SIG-M5 (cell line): ENCODE measurements around the gene CLCN1.
A peak's percentile ranks its signal among the peaks of the same experiment; 100 is the strongest.

ENCODE experiments used
- DNase-seq: peaks from one replicate; lab custom pipeline; 2025; lab: John Stamatoyannopoulos, UW

The CLCN1 gene

DNA sequence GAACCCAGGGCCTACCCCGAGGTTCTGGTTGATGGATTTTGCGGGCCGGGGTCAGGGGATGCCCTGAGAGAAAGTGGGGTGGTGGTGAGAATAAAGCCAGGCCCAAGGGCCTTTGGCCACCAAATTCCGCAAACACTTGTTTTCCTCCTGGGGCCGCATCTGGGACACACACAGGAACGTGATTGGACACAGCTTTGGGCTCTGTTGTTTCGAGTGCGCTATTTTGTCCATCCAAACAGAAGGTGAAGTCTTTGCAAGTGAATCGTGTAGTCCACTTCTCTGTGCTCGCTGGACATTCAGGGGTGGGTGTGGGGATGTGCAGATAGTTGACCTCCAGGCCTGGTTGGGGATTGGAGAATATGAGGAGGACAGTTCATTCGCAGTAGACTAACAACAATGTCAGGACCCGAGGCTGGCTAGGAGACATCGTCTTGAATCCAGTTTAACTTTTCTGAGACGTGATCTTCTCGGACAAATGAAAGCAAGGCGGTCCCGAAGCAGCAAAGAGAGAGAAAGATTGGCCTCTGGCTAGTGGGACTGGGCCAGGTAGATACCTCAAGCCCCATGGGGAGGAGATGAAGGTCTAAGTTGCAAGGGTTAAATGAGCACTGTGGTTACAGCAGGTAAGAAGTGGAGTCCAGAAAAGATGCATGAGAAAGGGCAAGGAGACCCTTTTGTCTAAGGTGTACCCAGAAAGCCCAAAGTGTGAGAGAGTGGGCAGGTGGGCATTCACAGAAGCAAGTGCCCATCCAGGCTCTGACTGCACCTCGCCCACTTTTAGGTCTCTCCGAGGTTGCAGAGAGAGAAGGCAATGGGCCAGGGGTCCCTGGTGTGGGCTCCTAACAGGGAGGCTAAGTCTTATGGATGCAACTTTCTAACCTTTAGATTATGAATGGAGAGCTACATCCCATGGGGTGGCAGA, 47.4 kb downstream of the CLCN1 start:
- DNase-seq = no peak

DNA sequence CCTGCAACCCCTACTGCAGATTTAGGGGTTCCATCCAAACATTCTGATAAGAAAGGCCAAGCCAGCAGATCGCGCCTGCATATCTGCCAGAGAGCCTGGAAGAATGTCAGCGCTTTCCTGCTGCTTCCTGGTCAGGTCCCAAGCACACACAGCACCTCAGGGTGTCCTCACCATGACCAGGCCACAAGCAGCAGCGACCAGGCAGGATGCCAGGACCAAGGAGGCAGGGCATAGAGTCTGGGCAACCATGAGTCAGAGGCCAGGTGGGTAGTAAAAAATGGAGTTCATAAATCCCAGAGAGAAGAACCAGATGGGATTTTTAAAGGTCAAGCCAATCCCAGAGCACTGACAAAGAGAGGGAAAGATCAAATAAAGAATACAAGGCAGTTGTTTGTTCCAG, 52.1 kb downstream of the CLCN1 start:
- no peak for DNase-seq

DNA sequence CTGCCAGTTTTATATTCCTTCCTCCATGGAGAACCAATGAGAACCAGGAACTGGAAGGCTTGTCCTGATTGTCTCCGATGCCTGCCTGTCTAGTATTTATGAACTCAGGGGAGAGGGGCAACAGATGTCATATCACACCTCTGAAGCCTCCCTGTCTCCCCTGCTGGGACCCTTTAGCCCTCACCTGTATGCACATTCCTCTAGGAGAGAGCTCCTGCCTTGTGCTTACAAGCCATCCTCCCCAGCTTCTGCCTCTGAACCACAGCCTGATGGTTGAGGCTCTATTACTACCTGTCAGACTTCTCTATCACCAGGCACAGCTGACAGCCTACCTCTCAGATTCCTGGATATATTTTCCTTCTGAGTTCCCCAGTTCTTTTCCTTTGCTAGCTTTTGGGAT, 52.5 kb downstream of the CLCN1 start:
- DNase-seq = no peak

DNA sequence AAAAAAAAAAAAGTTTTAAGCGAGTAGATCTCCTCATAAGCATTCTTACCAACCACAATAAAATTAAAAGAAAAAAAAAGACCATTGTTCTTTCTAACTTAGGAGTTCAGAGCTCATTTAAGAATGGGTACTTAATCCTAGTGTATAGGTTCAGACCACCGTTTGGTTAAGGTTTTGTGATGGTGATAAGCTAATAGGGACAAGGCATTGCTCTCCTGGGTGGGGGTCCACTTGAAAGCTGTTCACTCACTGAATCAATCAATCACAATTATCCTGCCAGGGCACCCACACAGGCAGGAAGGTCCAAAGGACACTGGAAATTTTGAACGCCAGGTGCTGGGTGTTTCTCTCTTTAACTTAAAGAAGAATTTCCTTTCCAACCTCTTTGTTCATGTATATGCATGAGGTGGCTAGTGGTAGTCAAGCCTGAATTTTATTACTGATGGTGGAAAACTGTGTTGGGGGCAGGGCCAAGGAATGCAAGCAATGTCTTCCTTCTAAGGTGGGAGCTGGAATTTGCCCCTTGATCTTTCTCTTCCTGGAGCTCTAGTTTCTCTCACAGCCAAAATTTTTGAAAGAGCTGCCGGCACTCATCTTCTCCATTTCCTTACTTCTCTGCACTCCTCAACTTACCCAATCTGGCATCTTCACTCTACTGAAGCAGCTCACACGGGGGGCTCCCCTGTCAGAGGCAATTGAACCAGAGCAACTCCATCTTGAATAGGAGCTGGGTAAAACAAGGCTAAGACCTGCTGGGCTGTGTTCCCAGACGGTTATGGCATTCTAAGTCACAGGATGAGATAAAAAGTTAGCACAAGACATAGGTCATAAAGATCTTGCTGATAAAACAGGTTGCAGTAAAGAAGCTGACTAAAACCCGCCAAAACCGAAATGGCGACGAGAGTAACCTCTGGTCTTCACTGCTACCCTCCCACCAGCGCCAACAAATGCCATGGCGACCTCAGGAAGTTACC, 54.1 kb downstream of the CLCN1 start:
- DNase-seq = no peak

DNA sequence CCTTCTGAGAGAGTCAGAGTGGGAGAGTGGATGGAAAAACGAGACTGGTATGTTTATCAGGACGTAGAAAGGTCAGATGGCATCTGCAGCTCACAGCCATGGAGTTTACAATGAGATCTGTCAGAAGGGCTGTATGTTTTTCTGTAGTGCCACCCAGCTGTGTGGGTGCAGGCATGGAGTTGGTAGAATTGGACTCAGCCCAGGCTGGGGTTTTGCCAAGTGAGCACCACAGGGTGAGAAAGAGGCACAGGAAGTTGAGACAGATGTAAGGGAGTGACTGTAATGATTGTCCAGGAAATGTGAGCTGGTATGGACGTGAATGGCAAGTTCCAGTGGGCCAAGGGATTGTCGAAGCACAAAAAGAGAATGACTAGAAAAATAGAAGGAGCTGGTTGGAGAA, 56.2 kb downstream of the CLCN1 start:
- DNase-seq = no peak

DNA sequence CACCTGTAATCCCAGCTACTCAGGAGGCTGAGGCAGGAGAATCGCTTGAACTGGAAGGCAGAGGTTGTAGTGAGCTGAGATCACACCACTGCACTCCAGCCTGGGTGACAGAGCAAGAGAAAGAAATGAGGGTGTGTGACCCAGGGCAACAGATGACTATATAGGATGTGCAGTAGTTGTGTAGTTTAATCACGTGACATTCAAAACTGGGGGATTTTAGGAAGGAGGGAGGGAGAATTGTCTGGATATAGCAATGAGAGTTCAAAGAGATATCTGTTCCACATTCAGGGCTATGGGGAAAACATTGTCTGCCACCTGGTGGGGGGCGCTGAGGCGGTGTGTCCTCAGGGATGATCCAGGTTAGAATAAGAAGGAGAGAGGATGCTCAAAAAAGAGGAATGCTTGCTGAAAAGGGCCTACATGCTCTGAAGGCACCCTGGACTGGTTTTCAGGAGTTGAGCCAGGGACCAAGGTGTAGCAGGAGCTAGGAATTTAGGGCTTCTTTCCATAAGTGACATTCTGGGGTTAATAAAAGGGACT, 57.4 kb downstream of the CLCN1 start:
- no peak for DNase-seq

DNA sequence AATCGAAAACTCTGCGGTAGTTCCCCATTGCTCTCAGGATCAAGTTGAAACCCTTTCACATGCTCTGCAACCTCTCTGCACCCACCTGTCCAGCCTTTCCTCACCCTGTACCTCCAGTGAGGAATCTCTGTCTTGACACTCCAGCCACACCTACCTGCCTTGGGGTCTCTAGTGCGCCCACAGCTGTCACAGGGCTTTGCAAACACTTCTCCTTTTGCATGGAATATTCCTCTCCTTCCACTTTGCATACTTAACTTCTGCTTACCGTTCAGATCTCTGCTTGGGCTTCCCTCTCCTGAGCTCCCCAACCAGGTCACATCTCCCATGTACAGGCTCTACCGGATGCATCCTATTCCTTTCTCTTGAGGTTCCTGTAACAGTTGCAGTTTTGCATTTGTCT, 58.6 kb downstream of the CLCN1 start:
- DNase-seq = no peak

DNA sequence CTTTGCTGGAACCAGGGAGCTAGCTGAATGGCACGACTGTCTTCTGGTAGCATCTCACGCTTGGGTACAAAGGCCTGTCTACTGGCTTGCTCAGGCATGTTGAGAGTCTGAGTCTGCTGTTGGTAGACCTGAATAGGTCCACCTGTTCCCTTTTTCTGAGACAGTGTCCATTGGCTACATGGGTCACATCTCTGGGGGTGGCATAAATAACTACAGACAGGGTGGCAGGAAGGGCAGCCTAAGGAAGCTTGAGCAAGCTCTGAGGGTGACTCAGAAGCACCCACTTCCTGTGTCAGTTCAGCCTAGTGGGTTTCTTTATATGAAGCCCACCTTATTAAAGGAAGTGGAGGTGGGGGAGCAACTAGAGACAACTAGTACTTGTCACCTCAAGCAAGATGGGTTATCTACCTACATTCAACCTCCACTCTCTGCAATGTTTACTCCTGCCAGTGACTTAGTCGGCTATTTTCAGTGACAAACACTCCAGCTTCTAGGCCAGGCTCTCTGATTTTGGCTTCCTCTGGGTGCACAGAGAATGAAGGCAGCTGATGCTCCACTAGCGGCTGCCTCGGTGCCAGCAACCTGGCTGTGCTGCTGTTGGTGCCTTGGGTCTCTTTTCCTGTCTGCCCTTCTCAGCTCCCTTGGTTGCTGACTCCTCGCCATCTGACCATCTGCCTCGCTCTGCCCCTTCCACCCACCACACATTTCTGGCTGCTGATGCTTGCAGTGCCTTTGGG, 59.6 kb downstream of the CLCN1 start:
- DNase-seq = peak; percentile 74

DNA sequence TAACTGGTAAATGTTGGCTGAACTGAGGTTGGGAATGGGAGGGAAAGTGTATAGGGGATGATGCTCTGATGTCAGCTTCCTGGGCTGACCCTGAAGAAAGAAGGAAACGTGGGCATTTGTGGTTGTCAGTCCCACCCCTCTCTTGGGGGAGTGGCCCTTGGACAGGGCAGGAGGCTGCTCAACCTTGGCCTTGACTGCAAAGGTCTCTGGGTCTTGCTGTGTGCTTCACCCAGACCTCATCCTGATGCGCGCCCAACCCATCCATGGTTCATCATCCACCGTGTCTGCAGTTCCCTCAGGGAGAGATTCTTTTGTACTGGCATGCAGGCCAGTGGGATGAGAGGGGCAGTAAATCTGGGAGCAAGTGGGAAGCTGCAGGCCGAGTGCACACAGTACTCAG, 60.5 kb downstream of the CLCN1 start:
- no peak for DNase-seq

DNA sequence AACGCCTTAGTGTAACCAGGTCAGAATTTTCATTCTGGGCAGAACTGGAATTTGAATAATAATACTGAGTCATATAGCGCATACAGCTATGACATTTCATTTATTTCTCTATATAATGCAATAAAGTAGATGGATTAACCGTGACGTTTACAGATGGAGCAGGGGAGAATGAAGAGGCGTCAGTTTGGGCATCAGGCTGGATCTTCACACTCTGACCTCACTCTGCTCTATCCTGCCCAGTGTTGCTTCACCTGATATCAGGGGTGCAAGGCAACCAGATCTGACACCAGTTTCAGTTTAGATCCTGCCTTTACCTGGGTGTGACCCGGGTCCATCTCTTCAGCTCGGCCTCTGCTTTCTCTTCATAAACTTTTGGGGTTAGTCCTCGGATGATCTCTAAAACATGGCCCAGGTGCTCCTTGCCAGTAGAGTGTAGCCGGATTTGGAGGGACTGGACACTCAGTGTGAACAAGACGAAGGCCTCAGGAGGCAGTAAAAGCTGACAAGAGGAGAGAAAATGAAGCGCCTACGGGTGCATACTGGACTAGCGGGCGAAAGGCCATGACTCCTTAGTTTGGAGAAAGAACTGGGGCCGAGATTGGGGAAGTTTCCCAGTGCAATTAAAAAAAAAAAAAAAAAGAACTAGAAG, 63.8 kb downstream of the CLCN1 start:
- DNase-seq = no peak

DNA sequence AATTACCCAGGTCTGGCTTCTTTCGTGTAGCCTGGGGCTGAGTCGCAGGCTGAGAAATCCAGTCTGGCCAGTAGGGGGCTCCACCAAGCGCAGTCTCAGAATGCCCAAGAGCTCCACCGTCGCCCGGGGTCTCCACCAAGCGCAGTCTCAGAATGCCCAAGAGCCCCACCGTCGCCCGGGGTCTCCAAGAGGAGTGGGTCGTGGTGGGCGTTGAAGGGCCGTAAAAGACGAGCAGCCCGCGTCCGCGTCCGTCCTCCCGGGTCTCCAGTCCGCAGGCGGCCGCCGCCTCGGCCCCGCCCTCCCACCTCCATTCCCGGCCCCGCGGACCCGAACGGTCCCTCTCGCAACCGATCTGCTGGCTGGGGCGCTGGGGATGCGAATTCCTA, 64.3 kb downstream of the CLCN1 start:
- no peak for DNase-seq

DNA sequence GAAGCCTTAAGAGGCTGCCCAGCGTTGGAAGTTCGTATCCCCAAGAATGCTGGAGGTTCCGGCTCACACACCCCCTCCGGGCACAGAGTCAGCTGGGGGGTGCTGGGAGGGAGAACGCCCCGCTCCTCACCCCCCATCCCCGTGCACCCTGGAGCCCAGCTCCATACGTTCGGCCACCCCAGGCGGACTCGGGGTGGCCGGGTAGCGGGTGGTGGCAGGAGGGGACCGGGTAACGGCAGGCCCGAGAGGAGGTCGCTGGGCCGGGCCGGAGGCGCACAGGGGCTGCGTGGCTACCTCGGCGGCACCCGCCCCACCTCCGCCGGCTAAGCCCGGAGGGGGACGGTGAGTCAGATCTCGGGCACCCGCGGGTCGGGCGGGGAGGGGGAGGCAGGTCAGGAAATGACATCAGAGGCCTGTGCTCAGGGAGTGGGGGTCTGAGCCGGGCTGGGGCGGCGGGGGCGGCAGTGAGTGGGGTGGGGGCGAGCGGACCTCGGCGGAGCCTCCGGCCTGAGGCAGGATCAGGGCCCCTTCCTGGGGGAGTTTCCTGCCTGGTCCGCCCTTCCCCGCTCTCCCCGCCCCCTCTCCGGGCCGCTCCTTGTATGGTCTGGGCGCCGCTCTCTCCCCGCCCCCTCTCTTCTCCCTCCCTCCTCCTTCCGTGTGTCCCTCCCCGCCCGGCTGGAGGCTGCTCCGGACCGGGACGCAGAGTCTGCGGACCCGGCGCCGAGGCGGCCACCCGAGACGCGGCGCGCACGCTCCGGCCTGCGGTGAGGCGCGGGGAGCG, 64.9 kb downstream of the CLCN1 start, which contains the start of gene ZYX:
ZYX (plus strand) TSS at position 700 of the 781 bp plus-strand sequence. CDS start 227 bp downstream, outside the sequence.
- DNase-seq = peak; percentile 67

DNA sequence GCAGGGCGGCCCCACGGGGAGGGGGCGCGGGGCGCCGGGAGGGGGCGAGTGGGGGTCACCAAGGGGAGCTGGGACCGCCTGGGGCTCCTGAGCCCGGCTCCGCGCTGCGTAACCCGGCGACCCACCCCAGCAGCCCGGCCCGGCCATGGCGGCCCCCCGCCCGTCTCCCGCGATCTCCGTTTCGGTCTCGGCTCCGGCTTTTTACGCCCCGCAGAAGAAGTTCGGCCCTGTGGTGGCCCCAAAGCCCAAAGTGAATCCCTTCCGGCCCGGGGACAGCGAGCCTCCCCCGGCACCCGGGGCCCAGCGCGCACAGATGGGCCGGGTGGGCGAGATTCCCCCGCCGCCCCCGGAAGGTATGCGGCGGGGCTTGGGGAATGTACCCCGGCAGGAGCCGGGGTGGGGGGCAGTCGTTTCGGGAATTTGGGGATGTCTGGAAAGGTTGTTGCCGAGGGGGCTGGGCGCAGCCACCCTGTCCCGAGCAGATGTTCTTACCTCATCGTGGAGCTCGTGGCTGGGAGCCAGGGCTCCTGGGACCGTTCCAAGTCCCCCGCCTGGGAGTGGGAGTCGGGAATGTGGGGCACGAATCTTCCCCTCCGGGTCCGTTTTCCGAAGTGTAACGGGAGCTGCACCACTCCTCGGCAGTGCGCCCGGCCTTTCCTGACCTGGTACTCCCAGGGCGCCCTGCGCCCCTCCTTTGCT, 65.7 kb downstream of the CLCN1 start:
- DNase-seq = no peak

DNA sequence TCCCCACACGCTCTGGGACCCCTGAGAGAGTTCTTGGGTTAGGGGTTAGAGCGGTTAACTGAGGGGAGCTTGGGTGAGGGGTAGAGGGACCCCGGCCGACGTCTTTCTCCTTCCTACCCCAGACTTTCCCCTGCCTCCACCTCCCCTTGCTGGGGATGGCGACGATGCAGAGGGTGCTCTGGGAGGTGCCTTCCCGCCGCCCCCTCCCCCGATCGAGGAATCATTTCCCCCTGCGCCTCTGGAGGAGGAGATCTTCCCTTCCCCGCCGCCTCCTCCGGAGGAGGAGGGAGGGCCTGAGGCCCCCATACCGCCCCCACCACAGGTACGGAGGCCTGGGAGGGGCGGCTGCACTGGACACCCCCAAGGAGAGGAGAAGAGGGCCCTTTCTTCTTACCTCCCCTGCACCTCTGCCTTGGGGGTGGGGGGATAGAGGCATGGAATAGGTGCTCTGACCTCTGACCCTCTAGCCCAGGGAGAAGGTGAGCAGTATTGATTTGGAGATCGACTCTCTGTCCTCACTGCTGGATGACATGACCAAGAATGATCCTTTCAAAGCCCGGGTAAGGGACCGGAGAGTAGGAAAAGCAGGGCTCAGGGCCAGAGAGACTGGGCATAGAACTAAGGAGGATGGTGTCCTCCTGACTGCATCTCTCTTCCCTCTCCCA, 66.3 kb downstream of the CLCN1 start:
- no peak for DNase-seq

DNA sequence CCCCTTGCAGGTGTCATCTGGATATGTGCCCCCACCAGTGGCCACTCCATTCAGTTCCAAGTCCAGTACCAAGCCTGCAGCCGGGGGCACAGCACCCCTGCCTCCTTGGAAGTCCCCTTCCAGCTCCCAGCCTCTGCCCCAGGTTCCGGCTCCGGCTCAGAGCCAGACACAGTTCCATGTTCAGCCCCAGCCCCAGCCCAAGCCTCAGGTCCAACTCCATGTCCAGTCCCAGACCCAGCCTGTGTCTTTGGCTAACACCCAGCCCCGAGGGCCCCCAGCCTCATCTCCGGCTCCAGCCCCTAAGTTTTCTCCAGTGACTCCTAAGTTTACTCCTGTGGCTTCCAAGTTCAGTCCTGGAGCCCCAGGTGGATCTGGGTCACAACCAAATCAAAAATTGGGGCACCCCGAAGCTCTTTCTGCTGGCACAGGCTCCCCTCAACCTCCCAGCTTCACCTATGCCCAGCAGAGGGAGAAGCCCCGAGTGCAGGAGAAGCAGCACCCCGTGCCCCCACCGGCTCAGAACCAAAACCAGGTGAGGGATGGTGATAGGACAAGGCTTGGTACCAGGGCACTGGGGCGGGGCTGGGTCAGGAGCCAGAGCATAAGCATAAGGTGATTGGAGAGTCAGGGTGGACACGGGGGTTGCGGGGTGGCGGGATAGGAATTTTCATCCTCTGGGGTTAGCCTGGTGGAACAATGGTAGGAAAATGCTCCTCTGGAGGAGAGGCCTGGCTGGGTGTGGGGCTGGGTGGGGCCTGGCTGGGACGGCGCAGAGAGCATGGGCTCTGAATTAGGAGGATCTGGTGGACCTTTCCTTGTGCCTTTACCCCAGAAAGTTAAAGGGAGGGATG, 67.1 kb downstream of the CLCN1 start:
- DNase-seq = no peak

DNA sequence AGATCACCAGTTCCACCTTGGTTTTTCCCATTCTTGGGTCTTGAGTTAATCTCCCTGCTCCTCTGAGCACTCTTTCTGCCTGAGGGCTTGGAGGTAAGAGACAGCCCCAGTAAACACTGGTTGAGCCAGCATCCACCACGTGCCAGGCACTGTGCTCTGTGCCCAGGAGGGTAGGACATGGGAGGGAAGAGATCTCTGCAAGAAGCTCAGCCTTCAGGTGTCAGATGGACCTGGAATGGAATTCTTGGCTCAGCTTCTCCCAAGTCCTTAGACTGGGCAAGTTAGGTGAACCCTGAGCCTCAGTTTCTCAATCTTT, 67.7 kb downstream of the CLCN1 start:
- no peak for DNase-seq

DNA sequence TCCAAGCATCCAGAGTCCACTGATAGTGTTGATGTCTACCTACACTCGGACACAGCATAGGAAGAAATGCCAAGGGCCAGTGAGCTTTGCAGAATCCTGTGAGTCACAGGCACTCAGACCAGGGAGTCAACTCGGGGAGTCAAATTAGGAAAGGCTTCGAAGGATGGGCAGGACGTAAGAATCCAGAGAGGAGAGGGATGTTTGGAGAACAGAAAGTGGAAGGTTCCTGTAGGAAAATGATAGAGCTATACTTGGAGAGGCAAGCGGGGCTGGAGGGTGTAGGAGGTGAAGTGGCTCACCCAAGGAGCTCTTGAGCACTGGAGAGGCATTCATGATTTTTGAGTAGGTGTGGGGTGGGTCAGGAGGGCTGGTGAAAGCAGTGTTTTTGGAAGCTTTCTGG, 68.2 kb downstream of the CLCN1 start:
- DNase-seq = no peak
